K562 (cell line): Measurements from ENCODE around the gene VWA1.

Source experiments
- ELF1 ChIP-seq: fragments of 200-800 bp; sonication (Bioruptor generic); IDR thresholded peaks from 2 replicates; pipeline ENCODE4 v1.6.1; 2016; ENCODE audit warnings: missing genetic modification characterization, missing compliant biosample characterization
- FOXK1 ChIP-seq: sonication (generic); formaldehyde crosslinking; IDR thresholded peaks from 2 replicates; pipeline ENCODE4 v1.8.0; 2022; ENCODE audit warnings: missing genetic modification reagents, mild to moderate bottlenecking, borderline replicate concordance
- NONO ChIP-seq, 2 experiments: fragments of 200-400 bp in 1 of 2; fragments of 450-650 bp in 1 of 2; formaldehyde crosslinking in 1 of 2; IDR thresholded peaks; 2 replicates each; pipeline ENCODE4 v1.6.1; 2017; ENCODE audit warnings: low read depth in 2 of 2, mild to moderate bottlenecking in 2 of 2, moderate library complexity in 2 of 2, low read length in 1 of 2
- RFX5 ChIP-seq: IDR thresholded peaks from 2 replicates; pipeline ENCODE4 v1.6.1; 2011; ENCODE audit warnings: low read depth, mild to moderate bottlenecking, improper control_type of control experiment, low read length
- TEAD2 ChIP-seq: fragments of 450-650 bp; IDR thresholded peaks from 2 replicates; pipeline ENCODE4 v1.6.1; 2016; ENCODE audit warnings: missing genetic modification characterization, control low read depth, missing compliant biosample characterization
- ZNF780A ChIP-seq: fragments of 250-450 bp; sonication (Bioruptor Pico); IDR thresholded peaks from 2 replicates; pipeline ENCODE4 v1.5.0; 2021; ENCODE audit warnings: mild to moderate bottlenecking
- TF ChIP-seq, protein P1 (sequence below): fragments of 450-650 bp; IDR thresholded peaks from 2 replicates; pipeline ENCODE4 v1.6.1; 2017; ENCODE audit warnings: antibody characterized with exemption, mild to moderate bottlenecking
- TF ChIP-seq, protein P2 (sequence below), 3 experiments: IDR thresholded peaks in 2 of 3; conservative IDR thresholded peaks in 1 of 3; 2 replicates each; pipeline ENCODE4 v1.5.1; 2011 to 2012; ENCODE audit warnings: low read length in 3 of 3, mild to moderate bottlenecking in 3 of 3, control low read depth in 2 of 3, improper control_type of control experiment in 1 of 3, inconsistent platforms in 1 of 3, low read depth in 1 of 3, mixed read lengths in 1 of 3, moderate library complexity in 1 of 3; ENCODE audit not compliant: insufficient read depth in 2 of 3
- TF ChIP-seq, protein P3 (sequence below), 2 experiments: IDR thresholded peaks; 2 replicates each; pipeline ENCODE4 v1.6.1; 2011; ENCODE audit warnings: borderline replicate concordance in 1 of 2, control low read depth in 1 of 2, low read depth in 1 of 2, low read length in 1 of 2, mild to moderate bottlenecking in 1 of 2, mixed read lengths in 1 of 2, moderate library complexity in 1 of 2; ENCODE audit not compliant: insufficient read depth in 1 of 2, insufficient read length in 1 of 2, poor library complexity in 1 of 2, severe bottlenecking in 1 of 2; ENCODE audit errors: extremely low read depth in 1 of 2

DNA sequence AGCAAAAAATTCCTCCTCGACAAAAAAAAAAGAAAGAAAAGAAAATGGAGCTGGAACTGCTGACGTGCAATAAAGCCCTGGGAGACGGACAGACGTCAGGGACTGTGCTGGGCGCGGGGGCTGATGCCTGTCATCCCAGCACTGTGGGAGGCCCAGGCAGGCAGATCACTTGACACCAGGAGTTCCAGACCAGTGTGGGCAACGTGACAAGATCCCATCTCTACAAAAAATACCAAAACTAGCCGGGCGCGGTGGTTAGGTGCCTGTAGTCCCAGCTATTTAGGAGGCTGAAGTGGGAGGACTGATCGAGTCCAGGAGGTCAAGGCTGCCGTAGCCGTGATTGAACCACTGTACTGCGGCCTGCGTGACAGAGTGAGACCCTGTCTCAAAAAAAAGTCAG lies 10.8 kb upstream of the VWA1 start:
- no peak for TF ChIP-seq FOXK1 (CRISPR knock-in tag)
- no peak for TF ChIP-seq ELF1
- no peak for TF ChIP-seq ZNF780A (CRISPR knock-in tag)
- TF ChIP-seq, protein P1, sequence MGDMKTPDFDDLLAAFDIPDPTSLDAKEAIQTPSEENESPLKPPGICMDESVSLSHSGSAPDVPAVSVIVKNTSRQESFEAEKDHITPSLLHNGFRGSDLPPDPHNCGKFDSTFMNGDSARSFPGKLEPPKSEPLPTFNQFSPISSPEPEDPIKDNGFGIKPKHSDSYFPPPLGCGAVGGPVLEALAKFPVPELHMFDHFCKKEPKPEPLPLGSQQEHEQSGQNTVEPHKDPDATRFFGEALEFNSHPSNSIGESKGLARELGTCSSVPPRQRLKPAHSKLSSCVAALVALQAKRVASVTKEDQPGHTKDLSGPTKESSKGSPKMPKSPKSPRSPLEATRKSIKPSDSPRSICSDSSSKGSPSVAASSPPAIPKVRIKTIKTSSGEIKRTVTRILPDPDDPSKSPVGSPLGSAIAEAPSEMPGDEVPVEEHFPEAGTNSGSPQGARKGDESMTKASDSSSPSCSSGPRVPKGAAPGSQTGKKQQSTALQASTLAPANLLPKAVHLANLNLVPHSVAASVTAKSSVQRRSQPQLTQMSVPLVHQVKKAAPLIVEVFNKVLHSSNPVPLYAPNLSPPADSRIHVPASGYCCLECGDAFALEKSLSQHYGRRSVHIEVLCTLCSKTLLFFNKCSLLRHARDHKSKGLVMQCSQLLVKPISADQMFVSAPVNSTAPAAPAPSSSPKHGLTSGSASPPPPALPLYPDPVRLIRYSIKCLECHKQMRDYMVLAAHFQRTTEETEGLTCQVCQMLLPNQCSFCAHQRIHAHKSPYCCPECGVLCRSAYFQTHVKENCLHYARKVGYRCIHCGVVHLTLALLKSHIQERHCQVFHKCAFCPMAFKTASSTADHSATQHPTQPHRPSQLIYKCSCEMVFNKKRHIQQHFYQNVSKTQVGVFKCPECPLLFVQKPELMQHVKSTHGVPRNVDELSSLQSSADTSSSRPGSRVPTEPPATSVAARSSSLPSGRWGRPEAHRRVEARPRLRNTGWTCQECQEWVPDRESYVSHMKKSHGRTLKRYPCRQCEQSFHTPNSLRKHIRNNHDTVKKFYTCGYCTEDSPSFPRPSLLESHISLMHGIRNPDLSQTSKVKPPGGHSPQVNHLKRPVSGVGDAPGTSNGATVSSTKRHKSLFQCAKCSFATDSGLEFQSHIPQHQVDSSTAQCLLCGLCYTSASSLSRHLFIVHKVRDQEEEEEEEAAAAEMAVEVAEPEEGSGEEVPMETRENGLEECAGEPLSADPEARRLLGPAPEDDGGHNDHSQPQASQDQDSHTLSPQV, result no peak
- TF ChIP-seq NONO (IDR thresholded peaks at IDR 0.05; ENCODE audit: low read depth in 2 of 2, low read length in 1 of 2), result no peak
- TF ChIP-seq, protein P2, sequence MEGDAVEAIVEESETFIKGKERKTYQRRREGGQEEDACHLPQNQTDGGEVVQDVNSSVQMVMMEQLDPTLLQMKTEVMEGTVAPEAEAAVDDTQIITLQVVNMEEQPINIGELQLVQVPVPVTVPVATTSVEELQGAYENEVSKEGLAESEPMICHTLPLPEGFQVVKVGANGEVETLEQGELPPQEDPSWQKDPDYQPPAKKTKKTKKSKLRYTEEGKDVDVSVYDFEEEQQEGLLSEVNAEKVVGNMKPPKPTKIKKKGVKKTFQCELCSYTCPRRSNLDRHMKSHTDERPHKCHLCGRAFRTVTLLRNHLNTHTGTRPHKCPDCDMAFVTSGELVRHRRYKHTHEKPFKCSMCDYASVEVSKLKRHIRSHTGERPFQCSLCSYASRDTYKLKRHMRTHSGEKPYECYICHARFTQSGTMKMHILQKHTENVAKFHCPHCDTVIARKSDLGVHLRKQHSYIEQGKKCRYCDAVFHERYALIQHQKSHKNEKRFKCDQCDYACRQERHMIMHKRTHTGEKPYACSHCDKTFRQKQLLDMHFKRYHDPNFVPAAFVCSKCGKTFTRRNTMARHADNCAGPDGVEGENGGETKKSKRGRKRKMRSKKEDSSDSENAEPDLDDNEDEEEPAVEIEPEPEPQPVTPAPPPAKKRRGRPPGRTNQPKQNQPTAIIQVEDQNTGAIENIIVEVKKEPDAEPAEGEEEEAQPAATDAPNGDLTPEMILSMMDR (IDR thresholded peaks at IDR 0.05 in 2 of 3, conservative IDR thresholded peaks at IDR 0.05 in 1 of 3; ENCODE audit: insufficient read depth in 2 of 3, low read depth in 1 of 3, low read length in 3 of 3), result no peak
- no peak for TF ChIP-seq RFX5
- TF ChIP-seq, protein P3, sequence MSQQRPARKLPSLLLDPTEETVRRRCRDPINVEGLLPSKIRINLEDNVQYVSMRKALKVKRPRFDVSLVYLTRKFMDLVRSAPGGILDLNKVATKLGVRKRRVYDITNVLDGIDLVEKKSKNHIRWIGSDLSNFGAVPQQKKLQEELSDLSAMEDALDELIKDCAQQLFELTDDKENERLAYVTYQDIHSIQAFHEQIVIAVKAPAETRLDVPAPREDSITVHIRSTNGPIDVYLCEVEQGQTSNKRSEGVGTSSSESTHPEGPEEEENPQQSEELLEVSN (IDR thresholded peaks at IDR 0.05; ENCODE audit: borderline replicate concordance in 1 of 2, extremely low read depth in 1 of 2, insufficient read depth in 1 of 2, insufficient read length in 1 of 2, low read depth in 1 of 2, low read length in 1 of 2, poor library complexity in 1 of 2, severe bottlenecking in 1 of 2), result no peak
- TF ChIP-seq TEAD2, result no peak
